ENCODE measurements around the gene ZNF273. TPM values are rescaled to one million over a fixed set of nuclear protein-coding genes. Genes with fewer than 3 reads are reported as not detected.

The ZNF273 gene
- total RNA-seq, 1 experiment from 2014 or later: 3.2 TPM

GRCh38 chr7:64876792-64877713, 26.0 kb upstream of the ZNF273 start:
- no peak for DNase-seq (ENCODE audit: low spot score)

DNA sequence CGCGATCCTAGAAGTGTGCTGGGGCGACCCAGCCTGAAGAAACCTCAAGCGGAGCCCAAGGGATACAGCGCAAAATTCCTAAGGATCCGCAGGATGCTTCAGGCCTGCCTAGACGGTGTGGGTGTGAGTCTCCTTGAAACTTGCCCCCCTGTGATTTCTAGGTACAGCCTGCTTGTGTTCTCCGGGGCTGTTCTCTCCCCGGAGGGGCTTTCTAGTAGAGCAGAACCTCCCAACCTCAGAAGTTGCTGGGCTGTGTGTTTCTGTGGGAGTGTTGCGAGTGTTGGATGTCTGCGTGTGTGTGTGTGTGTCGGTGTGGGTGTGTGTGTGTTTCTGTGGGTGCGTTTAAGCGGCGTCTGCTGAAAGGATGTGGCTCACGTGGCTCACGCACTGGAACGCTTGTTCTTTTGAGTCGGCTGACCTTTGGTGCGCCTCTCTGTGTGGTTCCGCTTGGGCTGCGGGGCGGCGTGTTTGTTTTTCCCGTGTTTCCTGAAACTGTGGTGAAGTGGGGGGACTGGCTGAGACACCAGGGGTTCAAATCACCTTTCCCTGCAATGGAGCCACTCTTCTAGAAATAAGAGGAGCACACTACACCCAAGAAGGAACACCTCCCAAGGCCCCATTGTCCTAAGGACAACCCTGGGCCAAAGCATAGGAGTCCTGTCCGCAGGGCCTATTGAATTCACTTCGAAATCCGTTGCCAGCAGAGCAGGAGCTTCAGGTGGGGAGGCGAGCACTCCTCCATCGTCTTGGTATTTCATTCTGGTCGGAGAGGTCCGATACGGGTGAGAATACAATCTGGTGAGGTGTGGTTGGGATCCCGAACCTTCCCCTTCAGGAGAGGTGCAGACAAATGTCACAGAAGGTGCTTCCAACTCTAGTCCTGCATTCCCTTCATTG, 25.1 kb upstream of the ZNF273 start:
- no peak for DNase-seq (ENCODE audit: low spot score)

DNA sequence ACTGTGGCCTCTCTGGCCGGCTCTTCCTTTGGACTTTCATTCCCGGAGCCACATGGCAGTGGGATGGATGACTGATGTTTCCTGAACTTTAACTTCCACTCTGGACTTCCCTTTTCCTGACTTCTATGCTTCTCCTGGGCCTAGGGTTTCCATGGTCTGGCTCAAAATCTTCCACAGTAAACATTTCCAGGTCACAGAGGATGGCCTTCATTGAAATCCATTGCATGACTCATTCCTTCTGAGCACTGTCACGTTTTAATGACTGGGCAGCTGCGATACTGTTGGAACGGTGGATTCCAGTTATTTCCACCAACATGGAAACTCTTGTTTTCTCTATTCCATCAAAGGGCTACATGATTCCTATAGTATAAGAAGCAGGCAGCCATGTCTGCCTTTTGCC, 24.4 kb upstream of the ZNF273 start:
- no peak for DNase-seq (ENCODE audit: low spot score)

GRCh38 chr7:64879086-64879730, 23.9 kb upstream of the ZNF273 start:
- DNase-seq (ENCODE audit: low spot score): no peak

DNA sequence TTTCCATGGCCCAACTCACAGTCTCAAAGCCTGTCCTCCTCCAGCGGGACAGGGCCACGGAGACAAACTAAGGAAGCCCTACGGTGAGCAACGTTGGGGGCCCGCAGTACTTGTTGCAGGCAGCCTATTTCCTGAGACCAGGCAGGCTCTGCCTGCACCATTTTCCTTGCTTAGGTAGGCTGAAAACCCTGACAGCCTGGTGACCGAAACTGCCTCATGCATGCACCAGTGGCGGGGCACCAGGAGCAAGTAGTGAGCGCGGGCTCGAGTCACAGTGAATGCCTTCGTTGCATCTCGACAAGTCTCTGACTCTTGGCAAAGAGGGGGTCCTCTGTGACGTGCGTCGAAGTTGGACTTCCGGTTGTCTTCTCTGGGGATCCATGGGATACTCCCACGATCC, 23.3 kb upstream of the ZNF273 start:
- no peak for DNase-seq (ENCODE audit: low spot score)

- DNase-seq (ENCODE audit: low spot score): no peak
These were observed 22.5 kb upstream of the ZNF273 start for GRCh38 chr7:64880322-64881297.

- no peak for DNase-seq (ENCODE audit: low spot score)
These were observed 21.4 kb upstream of the ZNF273 start for GRCh38 chr7:64881461-64882287.

DNA sequence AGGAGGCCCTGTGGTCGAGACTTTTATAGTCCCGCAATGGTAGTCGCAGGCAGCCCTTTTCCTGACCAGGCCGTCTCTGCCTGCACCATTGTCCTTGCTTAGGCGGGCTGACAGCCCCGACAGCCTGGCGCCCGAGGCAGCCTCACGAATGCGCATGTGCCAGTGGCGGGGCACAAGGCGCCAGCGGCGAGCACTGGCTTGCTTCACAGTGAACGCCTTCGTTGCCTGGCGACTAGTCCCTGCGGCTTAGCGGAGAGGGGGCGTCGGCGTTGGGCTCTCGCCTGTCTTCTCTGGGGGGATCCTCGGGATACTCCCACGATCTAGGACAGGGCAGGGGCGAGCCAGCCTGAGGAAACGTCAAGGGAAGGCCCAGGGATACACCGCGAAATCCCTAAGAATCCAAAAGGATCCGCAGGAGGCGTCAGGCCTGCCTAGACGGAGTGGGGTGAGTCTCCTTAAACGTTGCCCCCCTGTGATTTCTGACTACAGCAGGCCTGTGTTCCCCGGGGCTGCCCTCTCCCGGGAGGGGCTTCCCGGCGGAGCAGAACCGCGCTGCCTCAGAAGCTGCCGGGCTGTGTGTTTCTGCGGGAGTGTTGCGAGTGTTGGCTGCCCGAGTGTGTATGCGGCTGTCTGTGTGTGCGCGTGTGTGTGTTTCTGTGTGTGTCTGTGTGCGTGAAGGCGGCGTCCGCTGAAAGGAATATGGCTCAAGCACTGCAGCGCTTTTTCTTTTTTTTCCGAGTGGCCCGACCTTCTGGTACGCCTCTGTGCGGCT, 20.5 kb upstream of the ZNF273 start:
- DNase-seq (ENCODE audit: low spot score): no peak

- no peak for DNase-seq (ENCODE audit: low spot score)
These were observed 19.8 kb upstream of the ZNF273 start for GRCh38 chr7:64883113-64883905.

DNA sequence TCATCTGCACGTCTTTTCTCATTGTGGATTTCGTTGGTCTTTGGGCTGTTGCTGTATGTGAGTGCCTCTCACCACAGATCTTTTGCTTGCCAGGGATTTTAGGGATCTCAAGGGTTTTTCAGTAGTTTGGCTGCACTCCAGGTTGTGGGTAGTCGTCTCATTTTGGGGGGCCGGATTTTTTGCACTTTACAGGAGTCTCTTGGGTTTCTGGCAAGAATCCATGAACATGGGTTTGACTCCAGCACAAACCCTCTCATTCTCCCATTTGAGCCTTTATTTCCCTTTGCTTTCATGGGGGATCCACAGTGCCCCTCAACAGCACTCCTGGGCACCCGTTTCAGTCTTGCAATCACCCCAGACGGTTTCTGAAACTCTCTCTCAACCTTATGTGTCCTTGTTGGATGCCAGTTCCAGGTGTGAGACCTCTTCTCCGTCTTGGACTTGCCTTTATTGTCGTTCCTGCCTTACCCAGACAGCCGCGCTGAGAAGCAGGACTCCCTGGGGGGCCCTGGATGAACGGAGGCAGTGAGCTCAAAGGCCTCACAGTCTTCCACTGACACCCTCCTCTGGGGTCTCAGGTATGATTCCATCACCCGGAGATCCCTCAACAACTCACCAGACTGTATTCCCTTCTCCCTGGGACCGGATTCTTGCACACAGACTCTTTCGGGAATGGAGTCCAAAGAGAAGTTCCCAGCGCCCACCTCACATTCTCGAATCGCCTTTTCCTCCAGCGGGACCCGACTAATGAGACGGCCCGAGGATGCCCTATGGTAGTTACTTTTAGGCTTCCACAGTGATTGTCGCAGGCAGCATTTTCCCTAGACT, 18.8 kb upstream of the ZNF273 start:
- no peak for DNase-seq (ENCODE audit: low spot score)

DNA sequence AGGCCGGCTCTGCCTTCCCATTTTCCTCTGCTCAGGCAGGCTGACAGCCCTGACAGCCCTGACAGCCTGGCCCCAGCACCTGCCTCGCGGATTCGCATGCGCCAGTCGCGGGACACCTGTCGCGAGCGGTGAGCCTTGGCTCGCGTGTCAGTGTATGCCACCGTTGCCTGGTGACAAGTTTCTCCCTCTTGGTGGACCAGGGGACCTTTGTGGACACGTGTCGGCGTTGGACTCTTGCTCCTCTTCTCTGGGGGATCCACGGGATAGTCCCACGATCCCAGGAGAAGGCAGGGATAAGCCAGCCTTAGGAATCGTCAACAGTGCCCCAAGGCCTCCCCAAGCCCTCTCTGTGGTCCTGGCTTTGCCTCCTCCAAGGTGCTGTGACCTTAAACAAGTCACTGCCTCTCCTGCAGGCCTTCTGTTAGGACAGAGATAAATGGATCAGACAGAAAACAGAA, 18.1 kb upstream of the ZNF273 start:
- no peak for DNase-seq (ENCODE audit: low spot score)

DNA sequence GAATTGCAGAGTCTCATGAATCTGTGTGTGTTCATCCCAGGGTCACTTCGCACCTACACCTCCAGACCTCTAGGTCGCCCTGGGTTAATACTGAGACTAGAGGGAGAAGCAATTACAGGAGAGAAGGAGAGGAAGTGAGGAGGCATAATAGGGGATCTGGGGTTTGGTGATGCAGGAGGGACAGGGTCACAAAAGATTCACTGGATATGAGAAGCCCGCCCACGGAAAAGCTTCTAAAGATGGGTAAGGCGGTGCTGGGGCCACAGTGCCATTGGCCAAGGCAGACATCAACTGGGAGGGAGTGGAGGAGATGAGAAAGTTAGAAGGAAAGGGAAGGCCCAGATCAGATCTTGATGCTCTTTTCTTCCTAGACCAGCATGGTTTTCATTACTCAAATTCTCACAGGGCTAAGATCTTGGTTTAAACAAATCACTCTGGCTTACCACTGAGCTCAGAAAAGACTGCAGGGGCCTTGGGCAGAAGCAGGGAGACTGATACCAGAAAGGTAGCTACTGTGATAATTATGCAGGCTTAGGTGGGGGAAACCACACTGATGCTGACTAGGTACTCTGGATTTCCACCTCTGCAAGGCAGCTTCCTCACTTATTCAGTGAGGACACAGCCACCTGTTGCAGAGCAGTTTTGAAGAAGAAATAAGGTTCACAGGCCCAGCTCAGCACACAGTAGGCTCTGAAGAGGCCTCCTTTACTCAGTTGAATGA, 17.4 kb upstream of the ZNF273 start:
- no peak for DNase-seq (ENCODE audit: low spot score)

DNA sequence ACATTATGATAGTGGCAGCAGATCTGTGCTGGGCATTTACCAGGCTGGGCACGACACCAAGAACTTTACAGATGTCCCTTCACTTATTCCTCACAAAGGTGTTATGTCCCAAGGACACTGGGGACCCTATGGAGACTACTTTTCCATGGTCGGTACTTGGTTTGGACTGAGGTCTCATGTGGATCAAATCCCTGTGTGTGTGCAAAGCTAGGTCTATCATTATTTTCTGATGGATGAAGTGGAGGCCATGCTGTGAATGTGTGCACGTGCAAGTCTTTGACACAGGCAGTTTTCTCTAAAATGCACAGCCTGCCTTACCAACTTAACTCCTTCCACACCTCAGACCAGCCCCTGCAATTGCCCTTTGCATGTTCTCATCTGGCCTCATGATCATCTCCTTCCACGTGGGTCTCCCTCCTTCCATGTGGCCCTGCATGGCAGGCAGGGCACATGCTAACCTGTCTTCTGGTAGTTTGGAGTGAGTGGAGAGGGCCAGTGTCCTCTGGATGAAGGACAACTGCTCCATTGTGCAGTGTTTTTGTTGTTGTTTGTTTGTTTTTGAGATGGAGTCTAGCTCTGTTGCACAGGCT, 16.0 kb upstream of the ZNF273 start:
- DNase-seq (ENCODE audit: low spot score): no peak

DNA sequence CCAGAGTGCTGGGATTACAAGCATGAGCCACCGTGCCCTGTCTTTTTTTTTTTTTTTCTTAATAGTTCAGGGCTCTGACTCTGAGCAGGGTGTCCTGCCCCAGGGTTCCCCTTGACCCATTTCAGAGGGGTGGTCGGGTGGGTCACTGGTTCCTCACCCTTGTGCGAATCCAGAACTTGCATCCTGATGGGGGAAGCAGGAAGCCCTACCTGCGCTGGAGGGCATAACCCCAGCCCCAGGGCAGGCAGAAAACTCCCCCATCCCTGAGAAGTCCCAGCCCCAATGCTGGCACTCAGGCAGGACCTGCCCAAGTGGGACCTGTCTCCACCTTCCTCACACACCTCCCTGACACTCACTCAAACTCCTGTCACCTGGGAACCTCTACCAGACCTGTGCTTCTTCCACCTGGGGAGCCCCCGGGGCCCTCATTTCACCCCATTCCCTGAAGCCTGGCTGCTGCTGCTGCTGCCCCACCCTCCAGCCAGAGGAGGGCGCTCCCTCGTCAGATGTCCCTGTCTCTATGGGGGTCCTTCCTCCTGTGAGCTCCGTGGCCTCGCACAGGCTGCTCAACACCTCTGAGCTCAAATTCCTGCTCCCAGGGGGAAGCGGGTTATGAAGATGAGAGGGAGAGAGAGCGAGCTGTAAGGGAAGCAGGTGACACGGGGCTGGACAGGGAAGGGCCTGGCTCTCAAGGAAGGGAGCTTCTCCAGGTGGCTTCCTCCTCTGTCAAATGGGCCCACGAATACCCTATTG, 15.1 kb upstream of the ZNF273 start:
- no peak for DNase-seq (ENCODE audit: low spot score)

- DNase-seq (ENCODE audit: low spot score): no peak
These were observed 14.5 kb upstream of the ZNF273 start for GRCh38 chr7:64888561-64888900.

Measured in HT-29 (cell line).